Activated naive CD8-positive, alpha-beta T cell treated with anti-CD3 and anti-CD28 coated beads, Interleukin-2, amount 50 U/mL, for 16 hours (primary cell): ENCODE results near the gene PLCH2.

Source experiments
- DNase-seq: peaks from one replicate; pipeline ENCODE4 v3.0.0-alpha.2; 2020; ENCODE audit warnings: low read depth, low spot score

Gene PLCH2

DNA sequence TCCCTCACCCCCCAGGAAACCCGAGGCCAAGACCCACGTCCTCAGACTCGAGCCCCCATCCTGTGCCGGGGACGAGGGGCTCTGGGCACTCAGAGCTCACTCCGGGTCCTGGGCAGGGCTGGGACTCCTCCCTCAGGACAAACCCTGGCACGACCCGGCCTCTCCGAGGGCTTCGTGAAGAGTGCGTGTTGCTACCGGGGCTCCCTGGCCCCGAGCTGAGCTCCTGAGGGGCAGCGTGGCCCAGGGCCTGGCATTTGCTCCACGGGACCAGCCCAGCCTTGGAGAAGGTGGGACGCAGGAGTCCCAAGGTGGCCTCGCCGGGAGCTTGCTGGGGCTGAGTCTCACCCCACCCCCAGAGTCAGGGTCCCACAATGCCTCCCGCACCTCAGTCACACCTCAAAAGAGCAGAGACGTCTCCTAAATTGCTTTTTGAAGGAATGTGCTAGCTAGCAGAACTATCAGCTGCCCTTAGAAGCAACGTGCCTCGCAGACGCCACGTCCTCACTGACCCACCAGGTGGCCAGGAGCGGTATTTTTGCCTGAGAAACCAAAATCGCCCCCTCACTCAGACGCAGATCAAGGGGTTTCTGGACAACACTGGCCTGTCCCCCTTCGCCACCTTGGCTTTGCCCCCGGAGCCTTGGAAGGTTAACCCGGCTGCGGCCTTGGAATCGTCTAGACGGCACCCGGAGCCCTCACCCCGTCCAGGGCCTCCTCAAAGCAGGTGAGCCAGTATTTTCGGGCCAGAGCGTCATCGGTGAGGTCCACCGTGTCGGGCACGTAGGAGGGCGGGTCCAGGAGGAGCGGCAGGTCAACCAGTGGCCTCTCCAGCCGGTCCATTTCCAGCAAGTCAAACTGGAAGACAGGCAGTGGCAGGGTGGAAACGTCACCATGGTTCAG is 39.0 kb downstream of the PLCH2 start:
- DNase-seq: no peak

DNA sequence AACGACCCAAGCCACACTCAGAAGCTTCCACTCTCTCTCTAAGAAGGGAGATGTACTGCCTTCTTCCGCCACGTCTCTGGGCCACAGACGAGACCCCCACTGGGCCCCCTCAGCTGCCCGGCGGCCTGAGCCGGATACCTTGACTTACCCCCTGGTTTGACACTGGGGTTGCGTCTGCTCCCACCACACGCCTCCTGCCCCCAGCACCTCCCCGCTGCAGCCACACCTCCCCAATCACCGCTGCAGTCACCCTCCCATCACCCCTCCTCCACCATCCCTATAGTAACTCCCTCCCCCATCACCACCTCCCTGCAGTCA is 39.6 kb downstream of the PLCH2 start:
- no peak for DNase-seq

DNA sequence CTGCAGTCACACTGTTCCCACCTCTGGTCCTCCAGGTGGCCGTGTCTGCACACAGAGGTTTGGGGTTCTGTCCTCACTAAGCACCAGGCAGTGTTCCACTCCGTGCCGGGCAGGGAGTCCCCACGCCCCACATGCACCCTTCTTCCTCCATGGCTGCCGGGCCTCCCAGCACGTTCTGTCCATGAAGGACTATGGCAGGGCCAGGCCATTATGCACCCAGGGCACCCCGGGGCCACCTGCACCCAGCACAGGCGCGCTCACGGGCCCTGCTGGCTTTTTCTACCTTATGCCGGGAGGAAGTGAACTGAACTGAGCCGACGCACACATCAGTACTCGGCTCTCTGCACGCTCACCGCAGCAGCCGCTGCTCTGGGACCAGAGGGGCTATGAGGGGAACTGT is 40.0 kb downstream of the PLCH2 start:
- DNase-seq: no peak

DNA sequence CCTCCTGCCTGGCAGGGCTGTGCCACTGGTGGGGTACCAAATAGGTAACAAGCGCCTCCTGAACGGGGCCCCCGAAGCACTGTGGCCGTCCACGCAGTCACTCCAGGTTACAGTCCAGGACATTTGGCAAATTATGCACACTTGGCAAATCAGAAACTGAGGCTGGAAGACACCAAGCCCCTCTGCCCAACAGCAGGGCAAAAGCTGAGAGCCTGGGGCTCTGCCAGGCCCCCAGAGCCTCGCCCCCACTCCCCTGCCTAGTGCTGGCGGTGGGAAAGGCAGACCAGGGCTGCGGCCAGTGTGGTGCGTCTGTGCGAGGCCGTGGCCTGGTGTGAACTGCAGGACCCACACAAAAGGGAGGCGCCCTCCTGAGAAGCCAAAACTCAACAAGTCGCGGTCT is 40.9 kb downstream of the PLCH2 start:
- DNase-seq: no peak

DNA sequence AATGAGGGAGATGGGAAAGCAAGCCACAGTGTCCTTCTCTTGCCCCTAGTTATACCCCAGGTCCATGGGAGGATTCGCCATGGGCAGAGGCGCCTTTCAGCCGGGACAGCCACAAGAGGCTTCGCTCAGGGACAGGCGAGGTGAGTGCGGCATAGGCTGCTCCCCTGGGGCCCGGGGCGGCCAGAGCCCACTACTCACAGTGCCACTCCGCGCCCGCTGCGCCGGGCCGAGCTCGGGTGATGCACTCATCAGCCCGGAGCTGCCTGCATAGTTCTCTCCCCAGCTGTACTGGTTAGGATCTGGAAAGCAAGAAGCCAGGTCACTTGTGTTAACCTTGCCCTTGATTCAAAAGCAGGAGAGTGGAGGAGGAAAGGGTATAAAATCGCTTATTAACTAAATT is 41.9 kb downstream of the PLCH2 start:
- DNase-seq: no peak

DNA sequence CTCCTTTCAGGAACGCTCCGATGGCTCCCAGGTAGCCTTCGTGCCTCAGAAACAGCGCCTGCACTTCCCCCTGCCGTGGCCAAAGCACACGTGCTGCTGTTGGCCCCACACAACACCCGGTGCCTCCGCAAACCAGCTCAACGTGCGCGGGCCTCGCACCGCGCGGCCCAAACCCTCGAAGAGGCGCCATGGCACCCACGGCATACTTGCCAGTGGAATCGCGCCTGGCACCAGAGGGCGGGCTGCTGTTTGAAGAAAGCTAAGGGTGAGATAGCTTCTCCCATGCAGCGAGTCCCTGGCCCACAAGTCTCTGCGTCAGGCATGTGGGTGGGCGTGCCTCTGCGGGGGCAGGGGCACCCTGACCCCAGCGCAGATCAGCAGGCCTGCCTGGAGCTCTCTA is 42.4 kb downstream of the PLCH2 start:
- DNase-seq: no peak

DNA sequence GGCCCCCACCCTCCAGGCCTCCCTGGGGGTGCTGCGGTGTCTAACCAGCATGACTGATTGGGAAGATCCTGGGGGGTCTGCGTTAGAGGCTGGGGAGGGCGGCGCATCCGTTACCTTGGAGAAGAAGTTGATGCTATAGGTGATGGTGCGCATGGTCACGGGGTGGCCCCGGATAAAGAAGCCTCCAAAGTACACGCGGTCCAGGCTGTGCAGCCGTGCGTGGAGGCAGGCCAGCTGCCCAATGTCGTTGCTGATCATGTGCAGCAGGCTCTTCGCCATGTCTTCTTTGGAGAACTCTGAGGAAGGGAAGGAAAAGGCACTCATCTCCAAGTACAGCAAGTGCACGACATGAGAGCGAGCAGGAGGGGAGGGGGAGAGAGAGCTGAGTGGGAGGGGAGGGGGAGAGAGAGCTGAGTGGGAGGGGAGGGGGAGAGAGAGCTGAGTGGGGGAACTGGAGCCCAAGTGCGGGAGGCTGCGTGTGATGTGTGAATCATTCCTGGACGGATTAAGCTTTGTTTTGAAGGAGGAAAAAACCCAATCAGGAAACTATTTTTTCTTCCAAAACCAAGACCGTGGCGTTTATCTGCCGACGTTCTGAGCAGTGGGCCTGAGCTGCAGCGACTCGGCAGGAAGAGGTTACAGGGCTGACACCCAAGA is 43.1 kb downstream of the PLCH2 start:
- no peak for DNase-seq

DNA sequence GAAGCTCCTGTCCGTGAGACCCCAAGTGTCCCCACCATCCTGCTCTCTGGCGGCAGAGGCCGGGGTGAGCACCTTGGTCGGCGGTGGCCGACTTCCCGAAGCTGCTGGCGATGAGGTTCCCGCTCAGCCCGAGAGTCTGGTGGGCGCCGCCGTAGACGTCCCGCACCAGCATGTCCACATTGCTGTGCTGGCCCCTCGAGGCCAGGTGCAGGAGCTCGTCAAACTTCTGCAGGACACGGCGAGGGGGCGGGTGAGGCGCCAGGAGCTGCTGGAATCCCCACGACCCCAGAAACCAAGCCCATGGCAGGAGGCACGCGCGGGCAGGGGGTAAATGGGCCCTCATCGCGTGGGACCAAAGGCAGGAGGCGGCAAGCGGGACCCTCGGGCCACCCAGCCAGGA is 43.6 kb downstream of the PLCH2 start:
- DNase-seq: no peak

DNA sequence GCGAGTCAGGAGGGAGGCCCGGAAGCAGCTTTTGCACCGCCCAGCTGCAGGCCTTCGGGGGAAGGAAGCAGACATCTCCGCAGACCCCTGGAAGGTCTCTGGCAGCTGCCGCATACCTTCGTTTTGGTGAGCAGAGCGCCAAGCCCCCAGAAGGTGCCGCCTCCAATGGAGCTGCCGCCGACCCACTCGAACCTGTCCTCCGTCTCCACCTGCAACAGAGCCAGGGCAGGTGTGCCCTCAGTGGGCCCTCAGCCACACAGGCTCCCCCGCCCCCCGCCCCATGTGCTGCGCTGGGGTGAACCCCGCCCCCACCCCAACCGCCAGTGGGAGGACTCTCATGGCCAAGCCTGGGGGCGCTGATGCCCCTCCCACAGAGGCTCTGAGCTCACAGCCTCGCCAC is 44.1 kb downstream of the PLCH2 start:
- no peak for DNase-seq

DNA sequence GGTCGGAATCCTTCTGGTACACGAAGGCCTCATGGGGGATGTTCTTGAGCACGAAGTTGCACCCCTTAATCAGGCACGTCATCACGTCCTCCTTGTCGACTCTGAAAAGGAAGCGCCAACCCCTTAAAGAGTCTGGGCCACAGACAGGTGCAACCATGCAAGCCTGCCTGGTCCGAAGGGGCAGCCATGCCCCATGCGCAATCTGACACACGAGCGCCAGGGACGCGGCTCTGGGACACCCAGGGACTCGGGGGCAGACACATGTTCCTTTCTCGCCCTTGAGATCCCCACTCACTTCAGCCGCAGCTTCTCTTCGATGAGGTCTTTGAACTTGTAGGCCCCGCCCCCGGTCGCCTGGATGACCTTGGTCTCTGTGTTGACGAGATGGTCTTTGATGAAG is 44.7 kb downstream of the PLCH2 start:
- DNase-seq: no peak

DNA sequence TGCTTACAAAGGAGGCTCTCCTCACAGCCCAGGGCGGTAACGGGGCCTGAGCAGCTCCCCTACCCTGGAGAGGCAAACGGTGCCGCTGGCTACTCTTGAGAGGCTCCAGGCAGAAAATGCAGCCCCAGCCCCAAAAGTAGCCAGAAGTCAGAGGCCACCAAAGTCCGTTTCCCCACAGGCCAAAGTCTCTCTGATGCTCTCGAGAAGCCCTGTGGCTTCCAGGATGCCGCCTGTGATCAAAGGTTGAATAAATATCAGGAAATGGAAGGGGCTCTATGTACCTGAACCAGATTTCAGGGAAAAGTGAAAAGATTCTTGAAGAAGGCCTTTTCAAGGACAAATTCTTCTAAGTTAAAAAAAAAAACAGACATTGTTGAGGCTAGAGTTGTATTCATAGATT is 46.1 kb downstream of the PLCH2 start:
- DNase-seq: no peak

DNA sequence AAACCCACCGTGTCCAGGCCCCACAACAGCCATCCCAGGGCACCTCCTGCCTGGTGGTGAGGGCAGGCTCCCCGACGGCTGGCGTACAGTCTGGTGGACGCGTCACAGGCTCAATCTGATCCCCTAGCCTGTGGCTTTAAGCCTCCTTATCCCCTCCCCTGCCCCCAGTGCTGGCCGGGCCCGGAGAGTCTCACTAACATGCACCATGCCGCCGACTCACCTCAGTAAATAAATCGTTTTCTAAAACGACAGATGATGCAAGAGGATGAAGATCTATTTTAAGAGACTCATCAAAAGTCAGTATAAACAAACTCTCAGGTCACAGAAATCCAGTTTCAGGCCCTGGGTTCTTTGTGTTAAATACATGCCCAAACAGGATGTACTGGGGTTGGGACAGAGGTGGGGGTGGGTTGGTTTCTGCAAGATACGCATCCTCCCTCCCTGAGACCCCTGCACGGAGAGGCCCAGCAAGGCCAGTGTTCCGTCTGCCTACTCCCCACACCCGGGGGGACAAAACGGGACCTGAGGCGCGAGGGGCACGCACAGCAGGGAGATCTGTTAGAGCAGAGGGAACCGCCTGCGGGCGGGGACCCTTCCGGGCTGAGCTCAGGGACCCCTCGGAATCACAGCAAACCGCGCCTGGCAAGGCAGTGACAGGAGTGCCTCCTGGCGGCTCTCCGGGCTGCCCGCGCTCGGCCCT is 47.3 kb downstream of the PLCH2 start:
- no peak for DNase-seq

DNA sequence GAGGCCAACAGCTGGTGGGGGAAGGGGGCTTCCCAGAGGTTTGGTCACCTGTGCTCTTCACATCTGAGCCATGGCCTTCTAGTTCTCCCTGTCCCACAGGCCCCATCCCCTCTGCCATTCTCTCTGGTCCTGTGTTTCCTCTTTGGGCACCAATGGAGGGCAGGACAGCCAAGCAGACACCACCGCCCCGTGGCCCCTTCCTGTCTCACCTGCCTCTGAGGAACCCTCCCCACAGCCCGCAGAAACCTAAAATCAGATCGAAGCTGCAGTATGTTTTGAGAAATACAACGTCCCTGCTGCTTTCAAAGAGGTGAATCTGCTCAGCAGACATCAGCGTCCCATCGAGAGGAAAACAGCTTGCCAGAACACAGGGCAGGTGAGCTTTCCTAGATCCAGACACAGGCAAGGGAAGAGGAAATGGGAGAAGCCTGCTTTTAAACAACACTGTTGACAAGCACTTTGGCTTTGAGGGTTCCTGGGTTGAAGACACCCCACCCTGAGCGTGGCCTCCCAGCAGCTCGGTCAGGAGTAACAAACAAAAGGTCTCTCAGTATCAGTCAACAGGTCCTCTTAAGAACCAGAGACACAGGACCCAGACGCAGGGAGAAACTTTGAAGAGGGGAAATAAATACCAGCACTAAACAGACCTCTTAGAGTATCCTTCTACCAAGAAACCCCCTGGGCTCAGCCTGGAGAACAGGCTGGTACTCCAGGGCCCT is 48.0 kb downstream of the PLCH2 start:
- no peak for DNase-seq

DNA sequence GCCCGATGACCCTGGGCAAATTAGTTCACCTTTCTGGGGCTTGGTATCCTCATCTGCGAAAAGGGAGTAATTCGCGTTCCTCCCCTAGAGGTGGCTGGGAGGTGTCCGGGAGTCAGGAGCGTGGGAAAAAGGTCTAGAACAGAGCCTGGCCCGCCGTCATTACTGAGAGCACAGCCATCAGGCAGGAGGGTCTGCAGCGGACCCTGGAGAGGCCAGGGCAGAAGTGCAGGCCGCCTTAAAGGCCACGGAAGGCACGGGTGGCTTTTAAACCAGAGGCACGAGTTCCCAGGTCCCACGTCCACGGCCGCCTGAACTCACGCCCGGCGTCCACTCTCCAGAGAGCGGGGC is 49.5 kb downstream of the PLCH2 start:
- DNase-seq: no peak

DNA sequence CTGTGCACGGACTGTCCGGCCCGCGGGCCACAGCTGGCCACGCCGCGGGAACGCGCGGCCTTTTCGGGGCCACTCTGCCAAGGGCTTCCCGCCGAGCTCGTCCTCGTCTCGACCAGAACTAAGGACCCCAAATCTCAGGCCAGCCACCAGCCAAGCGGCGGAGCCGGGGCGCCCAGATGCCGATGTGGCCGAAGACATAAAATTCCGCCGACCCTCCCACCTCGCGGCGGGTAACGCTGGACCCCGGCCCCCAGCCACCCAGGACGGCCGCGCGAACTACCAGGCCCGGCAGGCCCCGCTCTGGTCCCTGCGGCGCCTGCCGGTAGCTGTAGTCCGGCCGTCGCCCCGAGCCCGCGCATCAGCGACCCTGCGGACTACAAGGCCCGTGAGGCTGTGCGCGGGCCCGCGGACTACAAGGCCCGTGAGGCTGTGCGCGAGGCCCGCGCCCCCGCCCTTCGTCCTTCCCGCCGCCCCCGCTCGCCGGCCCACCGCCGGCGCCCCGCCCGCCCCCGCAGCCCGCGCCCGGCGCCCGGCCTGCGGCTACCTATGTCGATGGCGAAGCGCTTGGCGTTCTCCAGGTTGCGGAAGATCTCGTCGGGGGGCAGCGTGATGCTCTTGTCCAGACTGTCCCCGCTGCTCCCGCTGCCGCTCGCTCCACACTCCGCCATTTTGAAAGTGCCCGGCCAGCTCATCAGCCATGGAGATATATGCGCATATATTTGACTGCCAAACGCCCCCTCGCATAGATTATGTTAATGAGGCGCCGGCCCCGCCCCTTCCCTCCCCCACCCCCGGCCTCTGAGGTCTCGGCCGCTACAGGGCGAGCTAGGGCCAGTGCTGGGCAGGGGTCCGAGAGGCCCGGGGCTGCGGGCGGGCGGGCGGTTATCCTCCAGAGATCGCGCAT is 50.1 kb downstream of the PLCH2 start, which contains the start of gene PANK4:
PANK4 (minus strand) TSS at position 677 of the 904 bp plus-strand sequence; CDS start at position 668, 9 bp downstream.
- peak; percentile 70 for DNase-seq

DNA sequence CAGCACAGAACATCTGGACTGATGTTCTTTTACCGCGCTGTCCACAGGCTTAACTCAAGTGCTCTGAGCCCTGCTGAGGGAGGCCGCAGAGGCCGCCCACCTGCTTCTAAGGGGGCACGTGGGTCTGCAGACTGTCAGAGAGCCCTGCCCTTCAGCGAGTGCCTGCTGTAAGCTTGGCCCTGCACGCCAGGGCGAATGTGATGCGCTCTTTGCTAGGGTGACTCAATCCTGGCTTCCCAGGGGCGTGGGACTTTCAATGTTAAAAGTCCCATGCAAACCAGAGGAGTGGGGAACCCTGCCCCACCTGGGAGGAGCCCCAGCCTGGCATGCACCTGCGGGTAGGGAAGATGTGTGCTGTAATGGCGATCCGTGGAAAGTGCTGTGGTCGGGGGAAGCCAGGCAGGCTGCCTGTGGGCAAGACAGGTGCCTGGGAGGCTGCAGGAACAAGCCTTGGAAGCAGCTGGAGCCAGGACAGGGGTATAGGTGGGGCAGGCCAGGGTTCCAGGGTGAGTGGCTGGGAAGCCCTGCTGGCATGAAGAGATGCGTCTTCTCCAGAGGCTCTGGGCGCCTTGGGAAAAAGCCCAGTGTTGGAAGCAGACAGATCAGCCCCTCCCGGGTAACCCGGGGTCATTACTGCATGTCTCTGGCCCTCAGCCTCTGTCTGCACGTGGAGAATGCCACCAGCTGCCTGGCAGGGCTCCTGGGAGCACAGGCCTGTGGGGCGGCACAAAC is 50.9 kb downstream of the PLCH2 start:
- DNase-seq: no peak

DNA sequence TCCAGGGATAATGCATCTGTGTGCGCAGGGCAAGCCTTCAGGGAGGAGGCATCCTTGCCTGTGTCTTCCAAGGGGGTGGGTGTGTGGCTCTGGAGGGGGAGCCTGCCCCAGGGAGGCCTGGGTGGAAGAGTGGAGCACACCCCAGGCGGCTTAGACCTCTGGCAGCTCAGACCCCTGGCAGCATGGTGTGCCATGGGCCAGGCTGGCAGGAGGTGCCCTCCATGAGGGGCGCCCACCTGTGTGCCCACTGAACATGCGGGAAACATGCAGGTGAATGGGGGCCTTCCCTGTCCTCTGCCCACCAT is 51.4 kb downstream of the PLCH2 start:
- no peak for DNase-seq

DNA sequence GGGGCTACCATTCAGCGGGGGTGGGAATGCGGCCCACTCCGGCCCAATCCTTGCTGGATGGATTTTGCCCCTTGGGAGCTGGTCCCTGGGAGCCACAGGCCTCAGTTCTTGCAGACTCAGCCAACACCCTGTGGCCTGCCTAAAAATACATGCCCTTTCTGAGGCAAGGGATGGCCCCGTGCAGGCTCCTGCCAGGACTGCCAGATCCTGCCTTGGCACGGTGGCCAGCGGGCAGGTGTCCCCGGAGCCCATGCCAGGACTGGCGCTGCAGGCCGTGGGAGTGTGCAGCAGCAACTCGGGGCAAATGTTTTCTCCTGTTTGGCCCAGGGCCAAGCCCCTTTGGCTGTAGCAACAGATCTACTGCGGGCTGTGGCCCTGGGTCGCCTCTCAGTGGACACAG is 51.9 kb downstream of the PLCH2 start:
- no peak for DNase-seq

DNA sequence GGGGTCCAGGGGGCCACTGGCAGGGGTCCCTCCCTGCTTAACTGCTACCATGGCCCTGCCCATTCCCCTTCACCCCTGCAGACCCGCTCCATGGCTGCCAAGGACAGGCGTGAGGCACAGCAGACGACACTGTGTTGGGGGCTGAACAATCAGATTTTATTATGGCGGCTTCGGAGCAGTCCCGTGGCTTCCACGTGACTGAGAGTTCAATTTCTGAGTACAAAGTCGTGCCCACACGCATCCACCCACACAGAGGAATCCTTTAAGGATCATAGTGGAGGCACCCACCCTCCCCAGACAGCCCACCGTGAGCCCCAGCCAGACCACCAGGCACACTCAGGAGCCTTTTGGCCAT is 52.5 kb downstream of the PLCH2 start:
- DNase-seq: no peak

DNA sequence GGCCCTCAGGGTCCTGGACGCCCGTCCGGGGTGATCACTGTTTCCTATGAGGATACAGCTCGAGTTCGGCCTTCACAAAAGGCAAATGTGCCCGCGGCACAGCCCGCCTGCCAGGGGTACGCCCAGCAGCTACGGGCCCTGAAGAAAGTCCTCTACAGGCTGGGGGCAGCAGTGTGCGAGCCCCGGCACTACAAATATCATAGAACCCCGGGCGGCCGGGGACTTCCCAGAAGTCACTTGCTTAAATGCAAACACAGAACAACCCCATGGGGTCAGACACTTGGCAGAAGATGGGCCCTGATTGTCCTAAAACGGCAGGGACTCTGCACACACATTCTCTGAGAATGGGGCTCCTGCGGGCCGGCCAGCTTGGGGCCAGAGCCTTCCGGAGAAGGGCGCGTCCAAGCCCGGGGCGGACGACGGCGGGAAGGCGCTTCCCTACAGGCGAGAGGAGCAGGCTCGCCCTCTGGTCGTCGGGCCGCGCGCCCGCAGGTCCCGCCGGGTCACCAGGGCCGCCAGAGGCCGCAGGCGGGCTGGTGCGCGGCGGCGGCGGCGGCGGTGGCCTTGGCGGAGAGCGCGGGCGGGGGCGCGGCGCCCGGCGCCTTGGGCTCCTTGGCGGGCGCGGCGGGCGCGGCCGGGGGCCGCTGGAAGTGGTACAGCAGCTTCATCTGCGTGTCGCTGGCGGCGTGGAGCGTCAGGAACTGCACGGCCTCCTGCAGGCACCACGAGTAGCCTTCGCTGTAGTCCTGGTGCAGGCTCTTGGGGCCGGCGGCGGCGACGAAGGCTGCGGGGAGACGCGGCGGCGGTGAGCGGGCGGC is 53.1 kb downstream of the PLCH2 start:
- DNase-seq: no peak
